Measurements from ENCODE around the gene MKNK2.

The MKNK2 gene

GRCh38 chr19:2013683-2013961 is 37.4 kb downstream of the MKNK2 start:
- no peak for TF ChIP-seq CTCF (IDR thresholded peaks at IDR 0.05; ENCODE audit: low read depth, low read length)
- H3K4me3 ChIP-seq (ENCODE audit: low read depth, low read length): no peak overlapping the region
- in situ Hi-C loops (cut with HindIII; ENCODE audit: low sequenced_read_pairs): no loop called here
- no peak for DNase-seq (ENCODE audit: low read depth, low spot score)

- in situ Hi-C loops (cut with HindIII; ENCODE audit: low sequenced_read_pairs): no loop called here
- TF ChIP-seq CTCF (IDR thresholded peaks at IDR 0.05; ENCODE audit: low read depth, low read length): no peak
Measured at GRCh38 chr19:2012941-2013682, 37.9 kb downstream of the MKNK2 start.

GRCh38 chr19:2011169-2011568 is 39.9 kb downstream of the MKNK2 start:
- no peak for DNase-seq (ENCODE audit: low read depth, low spot score)
- no peak overlapping the region for H3K4me3 ChIP-seq (ENCODE audit: low read depth, low read length)
- in situ Hi-C loops (cut with HindIII; ENCODE audit: low sequenced_read_pairs): no loop called here
- TF ChIP-seq CTCF (IDR thresholded peaks at IDR 0.05; ENCODE audit: low read depth, low read length): no peak

More at GRCh38 chr19:2012941-2013682, 37.9 kb downstream of the MKNK2 start:
- no peak overlapping the region for H3K4me3 ChIP-seq (ENCODE audit: low read depth, low read length)
- DNase-seq (ENCODE audit: low read depth, low spot score): no peak

DNA sequence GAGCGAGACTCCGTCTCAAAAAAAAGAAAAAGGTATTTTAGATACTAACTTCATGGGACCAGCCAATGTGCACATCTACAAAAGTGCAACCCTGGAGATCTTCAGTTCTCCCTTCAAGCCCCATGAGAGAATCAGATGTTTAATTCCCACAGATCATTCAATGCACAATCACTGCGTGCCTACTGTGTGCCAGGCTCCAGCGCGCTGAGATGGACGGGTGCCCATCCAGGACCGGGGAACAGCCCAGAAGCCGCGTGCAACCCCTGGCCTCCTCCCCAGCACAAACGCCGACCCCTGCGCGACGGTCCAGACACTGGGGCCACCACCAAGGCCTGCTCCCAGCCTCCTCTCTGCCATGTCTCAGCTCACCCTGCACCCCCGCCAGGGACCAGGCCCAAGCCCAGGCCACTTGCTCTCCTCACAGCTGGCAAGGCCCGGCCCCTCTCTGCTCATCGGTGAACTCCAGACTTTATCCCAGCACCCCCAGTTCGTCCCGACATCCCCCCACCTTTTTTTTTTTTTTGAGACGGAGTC is 40.8 kb downstream of the MKNK2 start:
- in situ Hi-C loops (cut with HindIII; ENCODE audit: low sequenced_read_pairs): no loop called here
- TF ChIP-seq CTCF (IDR thresholded peaks at IDR 0.05; ENCODE audit: low read depth, low read length): no peak
- no peak for DNase-seq (ENCODE audit: low read depth, low spot score)
- no peak overlapping the region for H3K4me3 ChIP-seq (ENCODE audit: low read depth, low read length)

GRCh38 chr19:2003874-2004273 is 47.2 kb downstream of the MKNK2 start:
- no peak overlapping the region for H3K4me3 ChIP-seq (ENCODE audit: low read depth, low read length)
- no peak for DNase-seq (ENCODE audit: low read depth, low spot score)
- in situ Hi-C loops (cut with HindIII; ENCODE audit: low sequenced_read_pairs): no loop called here
- no peak for TF ChIP-seq CTCF (IDR thresholded peaks at IDR 0.05; ENCODE audit: low read depth, low read length)

- no peak for DNase-seq (ENCODE audit: low read depth, low spot score)
- no peak for TF ChIP-seq CTCF (IDR thresholded peaks at IDR 0.05; ENCODE audit: low read depth, low read length)
- no peak overlapping the region for H3K4me3 ChIP-seq (ENCODE audit: low read depth, low read length)
- in situ Hi-C loops (cut with HindIII; ENCODE audit: low sequenced_read_pairs): no loop called here
Measured at GRCh38 chr19:1999856-2000515, 51.1 kb downstream of the MKNK2 start.
